GM12892 (cell line): ENCODE measurements around the gene SH3GL3.

Source experiments
- POLR2A ChIP-seq: IDR thresholded peaks from 2 replicates; pipeline ENCODE4 v1.6.1; 2011; ENCODE audit warnings: low read depth, low read length, control low read depth
- POLR2AphosphoS5 ChIP-seq: IDR thresholded peaks from 2 replicates; pipeline ENCODE4 v1.6.1; 2011; ENCODE audit warnings: low read depth, low read length, control low read depth

DNA sequence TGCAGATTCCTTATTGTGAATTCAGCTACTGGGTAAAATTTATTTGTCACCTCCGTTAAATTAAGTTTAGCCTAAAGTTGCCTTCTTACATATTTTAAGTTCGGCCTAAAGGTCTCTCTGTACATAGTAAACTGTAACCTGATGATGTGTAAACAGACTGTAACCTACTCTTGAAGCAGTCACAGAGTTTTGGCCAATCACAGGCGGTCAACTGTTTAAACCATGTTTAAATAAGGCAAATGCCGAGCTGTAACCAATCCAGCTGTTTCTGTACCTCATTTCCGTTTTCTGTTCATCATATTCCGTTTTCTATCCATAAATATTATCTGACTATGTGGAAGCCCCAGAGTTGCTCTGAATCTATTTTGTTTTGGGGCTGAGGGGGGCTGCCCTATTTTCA lies 204.4 kb downstream of the SH3GL3 start:
- no peak for TF ChIP-seq POLR2A
- TF ChIP-seq POLR2AphosphoS5: no peak
